GM18499 (cell line): ENCODE results near the gene FAM114A2.

Experiments
- ATAC-seq: cut with Tn5 transposase; IDR thresholded peaks from one replicate; pipeline ENCODE4 v1.9.1; 2021; ENCODE audit warnings: moderate number of reproducible peaks; ENCODE audit not compliant: insufficient read depth, unreplicated experiment

Gene FAM114A2

DNA sequence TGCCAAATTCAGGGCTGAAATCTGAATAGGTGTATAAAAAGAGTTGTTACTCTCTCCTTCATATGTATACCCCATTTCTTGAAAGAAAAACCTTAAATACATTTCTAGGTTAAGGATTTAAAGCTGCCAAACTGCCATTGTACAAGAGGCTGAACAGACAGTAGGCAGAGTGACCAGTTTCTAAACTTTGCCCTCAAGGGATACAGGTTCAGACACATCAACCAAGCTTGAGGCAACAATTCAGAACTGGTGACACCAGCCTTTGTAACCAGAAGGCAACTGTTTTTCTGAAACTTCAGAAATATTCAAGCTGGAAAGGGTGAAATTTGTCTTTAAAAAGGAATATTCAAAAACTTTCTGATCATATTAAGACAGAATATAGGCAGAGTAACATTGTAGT, 47.5 kb downstream of the FAM114A2 start:
- ATAC-seq: no peak

DNA sequence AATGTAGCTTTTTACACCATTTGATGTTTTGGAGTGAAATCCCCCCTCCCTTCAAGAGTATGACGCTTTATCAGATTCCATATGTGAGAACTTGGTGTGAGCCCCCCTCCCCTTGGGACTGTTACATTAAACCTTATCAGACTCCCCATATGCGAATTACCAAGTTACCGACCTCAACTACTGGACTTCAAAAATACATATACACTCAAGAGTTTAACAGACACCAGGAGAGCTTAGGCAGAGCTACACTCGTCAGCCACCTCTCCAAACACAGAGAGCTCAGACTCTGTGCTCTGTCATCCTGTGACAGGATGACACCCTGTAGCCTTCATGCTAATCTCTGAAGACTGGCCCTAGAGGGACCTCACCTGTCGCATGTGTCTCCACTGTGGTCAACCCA, 50.2 kb downstream of the FAM114A2 start:
- no peak for ATAC-seq

DNA sequence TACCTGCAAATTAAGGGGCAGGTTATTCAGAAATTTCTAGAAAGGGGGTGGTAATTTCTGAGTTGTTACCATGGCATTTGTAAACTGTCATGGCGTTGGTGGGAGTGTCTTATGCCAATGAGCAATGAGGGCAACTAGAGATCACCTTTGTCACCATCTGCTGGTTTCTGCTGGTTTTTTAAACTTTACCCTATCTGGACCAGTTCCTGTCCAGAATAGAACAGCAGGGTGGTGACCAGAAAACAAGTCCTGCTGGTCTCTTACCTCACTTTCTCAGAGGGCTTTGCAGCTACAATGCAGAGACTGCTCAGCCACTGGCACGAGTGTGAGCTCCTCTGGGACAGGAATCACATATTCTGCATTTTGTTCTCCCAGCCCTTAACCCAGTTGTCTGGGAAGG, 51.4 kb downstream of the FAM114A2 start:
- ATAC-seq: no peak

DNA sequence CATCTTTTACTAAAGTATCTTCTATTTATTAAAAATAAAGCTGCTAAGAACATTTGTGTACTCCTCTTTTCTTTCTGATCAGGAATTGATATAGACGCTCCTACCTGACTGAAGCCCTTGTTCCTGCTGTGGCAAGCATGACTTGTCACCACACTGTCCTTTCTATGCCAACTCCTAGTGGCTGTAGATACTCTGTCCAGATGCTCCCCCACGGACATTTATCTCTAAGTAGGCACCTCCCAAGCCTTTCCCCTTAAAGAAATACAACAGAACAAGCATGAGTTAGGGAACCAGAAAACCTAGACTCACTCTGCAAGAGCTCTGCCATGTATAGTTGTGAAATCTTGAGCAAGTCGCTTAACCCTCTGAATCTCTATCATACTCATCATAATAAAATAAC, 53.2 kb downstream of the FAM114A2 start:
- ATAC-seq: no peak

DNA sequence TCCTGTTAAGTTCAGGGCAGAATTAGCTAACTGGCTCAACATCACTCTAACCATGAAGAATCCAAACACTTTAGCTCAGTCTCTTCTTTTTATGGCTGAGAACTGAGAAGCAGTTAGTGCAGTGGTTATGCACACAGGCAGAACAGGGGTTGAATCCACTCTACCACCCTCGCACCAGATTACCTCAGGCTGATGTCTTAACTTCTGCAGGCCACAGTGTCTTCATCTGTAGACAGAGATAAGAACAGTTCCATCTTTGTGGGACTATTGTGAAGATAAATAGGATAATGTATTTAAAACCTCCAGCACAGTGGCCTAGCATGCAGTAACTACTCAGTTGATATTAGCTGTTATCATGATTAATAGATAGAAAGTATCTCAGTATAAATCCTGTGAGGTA, 54.8 kb downstream of the FAM114A2 start:
- no peak for ATAC-seq

DNA sequence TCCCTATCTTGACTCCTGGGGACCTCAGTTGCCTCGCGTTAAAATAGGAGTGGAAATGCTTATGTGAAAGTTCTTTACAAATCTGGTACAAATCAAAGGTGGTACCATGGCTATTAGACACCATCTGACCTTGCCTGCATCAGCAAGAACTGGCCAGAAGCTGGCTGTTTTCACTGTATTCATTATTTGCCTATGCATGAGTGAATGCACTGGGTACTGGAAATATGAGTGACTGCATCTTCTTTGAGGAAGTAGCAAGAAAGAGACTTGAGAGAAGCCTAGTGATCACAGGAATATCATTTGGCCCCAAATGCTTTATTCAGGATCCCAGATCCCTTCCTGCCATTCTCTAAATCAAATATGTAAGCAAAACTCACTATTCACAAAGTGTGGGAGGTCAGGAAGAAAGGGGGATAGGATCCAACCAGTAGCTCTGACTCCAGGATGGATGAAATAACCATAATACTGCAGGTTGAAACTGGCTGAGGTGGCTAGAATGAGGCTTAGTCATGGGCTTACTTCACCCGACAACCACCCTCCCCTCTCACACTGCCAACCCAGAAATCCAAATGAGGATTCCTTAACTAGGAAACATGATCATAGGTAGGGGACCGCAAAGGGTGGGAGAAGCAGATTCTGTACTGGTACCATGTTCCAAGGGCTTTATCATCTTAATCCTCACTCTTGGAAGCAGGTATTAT, 56.7 kb downstream of the FAM114A2 start:
- no peak for ATAC-seq

DNA sequence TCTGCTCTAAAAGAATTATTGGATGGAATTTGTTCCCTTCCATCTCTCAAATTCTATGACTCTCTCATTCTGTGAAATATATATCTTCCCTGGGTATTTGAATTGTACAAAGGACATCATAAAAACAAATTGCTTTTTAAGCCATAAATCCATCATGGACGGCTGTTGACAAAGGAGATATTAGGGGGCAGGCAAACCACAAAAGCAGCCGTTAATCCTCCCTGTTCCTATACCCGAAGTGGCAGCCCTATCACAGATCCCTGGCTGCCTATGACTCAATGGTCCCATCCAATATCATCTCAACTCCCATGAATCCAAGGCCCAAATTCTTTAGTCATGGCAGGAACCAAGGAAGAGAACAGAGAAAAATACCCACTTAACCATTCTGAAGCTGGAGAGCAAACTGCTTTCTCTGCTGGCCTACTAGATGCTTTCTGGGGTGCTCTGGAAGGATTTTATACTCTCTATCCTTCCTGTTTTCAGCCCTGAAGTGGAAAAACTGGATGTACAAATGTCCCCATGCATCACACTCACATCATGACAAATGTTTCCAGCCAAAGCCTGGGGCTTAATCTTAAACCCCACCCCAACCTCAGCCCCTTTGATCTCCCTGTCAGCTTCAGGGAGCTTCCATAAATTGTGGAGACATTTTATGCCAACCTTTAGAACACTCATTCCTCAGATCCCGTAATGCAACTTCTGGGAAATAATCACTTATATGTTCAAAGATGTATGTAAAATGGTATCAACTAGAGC, 59.5 kb downstream of the FAM114A2 start:
- ATAC-seq: no peak

DNA sequence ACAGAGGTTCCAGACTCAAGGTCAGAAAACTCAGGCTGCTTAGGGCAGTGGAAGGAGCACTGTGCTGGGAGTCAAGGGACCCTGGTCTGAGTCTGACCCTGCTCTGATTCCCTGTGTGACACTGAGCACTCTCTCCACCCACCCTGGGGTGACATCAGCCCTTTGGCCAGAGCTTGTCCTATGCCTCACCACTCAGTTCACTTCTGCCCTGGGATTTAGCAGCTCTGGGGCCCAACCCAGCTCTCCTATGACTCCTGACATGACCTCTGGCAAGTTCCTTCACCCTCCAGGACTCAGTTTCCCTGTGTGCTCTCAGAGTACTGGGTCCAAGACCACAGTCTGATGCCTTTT, 63.9 kb downstream of the FAM114A2 start:
- ATAC-seq: no peak

DNA sequence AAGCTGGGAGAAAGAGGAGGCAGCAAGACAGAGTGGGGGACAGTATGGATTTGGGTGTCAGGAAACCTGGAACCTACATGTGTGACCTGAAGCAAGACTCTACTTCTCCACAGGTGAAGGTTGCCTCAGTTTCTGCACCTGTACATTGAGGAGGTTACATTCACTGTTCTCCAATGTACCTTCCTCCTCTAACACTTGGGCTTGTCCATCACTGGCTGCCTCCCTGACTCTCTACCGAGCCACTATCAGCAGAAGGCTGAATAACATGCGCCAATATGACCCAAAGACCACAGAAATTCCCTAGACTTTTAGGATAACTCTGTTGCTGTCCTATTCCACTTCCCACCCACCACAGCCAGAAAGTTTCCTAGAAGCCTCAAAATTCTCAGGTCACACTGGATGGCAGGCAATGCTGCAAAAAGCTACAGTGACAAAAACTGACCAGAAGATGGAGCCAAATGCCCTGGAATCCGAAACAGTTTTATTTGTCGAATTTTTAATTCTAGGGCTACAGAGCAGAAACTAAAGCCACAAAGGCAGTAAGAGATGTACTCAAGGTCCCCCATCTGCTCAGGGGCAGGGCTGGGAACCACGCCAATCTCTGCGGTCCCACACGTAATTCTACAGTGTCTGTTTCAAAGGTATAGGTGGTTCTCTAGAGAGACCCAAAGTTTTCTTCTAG, 64.4 kb downstream of the FAM114A2 start:
- ATAC-seq: no peak

DNA sequence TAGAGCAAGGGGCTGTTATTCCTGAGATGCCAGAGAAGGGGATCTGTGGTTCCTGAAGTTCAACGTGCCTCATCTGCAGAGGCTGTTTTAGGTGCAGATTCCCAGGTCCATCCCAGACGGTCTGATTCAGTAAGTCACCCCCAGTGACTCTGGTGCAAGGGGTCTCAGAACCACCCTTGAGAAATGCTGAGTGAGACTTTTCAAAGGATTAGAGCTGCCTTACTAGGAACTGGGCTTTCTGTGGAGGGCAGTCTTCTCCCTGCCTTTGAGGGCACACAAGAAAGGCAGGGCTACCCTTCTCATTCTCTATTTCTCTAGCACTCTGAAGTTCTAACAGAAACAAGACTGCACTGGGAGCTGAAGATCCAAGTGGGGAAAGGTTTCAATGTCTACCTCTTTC, 66.5 kb downstream of the FAM114A2 start:
- no peak for ATAC-seq

DNA sequence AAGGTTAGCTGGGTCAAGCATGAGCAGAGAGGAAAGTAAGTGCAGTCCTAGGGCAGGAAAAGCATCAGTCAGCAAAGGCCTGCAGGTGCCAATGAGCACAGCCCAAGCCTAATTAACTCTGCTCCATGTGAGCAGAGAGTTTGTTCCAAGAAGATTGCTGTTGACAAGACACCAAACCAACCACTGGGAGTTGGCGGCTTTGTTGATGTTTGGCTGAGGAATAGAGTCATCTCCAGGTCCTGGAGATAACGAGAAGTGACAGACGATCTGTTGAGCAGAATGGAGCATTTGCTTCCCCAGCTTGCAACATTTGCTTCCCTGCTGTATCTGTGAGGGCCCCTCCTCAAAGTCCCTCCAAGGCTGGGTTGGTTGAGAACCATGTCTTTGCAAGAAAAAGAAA, 68.2 kb downstream of the FAM114A2 start:
- no peak for ATAC-seq

DNA sequence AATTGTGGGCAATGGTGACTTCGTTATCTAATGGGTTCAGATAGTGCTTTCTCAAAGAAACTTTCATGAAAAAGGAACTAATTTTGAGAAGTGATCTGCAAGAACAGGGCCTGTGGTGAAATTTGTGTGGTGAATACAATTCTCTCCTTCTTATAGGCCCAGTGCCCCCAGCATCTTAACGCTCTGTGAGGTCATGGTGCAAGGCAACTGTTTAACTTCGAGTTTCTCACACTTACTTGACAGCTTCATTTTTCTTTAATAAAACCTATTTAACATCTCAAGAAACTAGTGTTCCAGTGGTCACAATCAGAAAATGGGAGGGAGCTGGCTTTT, 69.2 kb downstream of the FAM114A2 start:
- no peak for ATAC-seq

DNA sequence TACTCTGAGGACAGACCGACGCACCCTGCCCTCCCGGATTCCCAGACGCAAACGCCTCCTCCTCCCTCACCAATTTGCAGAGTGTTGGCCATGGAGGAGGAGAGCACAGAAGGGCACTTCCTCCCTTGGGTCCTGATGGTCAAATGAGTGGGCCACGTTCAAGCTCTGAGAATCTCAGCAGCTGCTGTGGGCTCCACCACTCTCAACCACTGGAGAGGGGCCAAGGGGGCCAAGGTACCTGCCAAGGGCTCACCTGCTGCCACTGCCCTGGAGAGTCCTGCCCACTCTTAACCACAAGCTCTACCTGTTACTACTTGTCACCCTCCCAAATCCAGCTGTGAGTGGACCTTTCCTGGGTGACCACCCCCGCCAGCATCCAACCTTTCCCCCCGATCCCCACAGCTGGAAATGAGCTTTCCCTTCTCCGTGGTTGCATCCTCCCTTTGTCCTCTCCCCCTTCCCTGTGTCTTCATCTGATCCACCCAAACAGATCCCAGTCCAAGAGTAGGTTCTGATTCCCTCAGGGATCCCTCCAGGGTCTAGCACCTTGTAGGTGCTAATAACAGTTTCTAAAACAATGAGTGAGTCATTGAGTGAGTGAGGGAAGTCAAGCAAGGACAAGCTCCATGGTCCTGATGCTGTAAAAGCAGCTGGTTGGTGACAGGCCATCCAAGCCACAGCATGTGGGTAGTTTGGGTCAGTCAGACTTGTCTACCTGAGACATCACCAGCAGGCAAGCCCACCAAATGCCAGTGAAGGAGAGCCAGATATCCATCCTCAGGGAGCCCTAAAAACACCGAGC, 69.7 kb downstream of the FAM114A2 start:
- no peak for ATAC-seq

DNA sequence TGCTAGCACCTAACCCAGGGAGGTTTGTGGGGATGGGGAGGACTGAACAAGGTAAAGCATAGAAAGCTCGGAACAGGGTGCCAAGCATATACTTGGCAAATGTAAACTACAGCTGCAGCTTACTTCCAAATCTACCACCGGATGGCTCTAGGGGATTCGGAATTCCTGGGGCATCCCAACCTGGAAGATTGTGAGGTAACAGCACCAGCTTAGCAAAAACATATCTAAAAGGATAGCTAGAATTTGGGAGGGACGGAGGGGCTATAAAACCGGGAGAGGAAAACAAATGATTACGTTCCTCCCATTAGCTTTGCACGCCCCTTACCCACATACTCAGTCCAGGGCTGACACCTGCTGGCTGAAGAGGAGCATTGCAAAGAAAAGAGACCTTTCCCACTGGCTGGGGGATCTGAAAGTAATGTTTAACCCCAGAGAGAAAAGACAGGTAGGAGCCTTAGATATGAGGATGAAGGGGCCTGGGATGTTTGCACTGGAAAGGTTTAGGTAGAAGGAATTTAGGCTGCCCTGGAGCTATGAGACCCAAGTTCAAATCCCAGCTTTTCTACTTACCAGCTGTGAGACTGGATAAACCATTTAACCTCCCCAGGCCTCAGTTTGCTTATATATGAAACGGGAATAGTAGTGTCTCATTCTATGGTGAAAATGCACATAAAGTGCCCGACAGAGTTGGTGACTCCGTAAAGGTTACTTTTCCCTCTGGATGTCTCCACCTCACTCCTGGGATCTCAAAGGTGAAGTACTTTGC, 73.6 kb downstream of the FAM114A2 start:
- ATAC-seq: no peak

DNA sequence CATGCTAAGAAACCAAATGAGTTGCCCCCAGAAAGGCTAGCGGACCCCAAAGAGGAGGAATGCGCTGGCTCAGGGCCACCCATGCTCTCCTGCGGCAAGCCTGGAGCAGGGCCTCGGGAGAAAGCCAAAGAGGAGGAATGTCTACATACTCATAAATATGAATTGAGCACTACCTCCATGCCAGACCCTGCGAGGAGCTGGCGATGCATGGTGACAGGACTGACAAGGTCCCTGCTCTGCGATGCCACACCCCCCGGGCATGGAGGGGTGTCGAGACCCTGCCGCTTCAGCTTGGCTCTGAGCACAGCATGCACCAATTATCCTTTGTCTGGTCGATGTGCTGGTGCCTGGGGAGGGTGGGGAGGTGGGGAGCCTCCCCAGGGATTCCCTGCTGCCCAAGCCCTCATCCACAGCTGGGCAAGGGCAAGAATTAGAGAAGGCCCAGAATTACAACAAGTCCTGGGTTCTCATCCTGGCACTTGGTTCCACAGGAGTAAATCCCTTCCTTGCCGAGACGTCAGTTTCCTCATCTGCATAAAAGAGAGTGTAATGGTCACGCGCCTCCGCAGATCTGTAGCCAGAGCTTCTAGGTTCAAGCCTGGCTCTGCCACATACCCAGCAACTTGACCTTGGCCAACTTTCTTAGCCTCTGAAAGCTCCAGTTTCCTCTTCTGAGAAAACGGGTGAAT, 74.4 kb downstream of the FAM114A2 start:
- no peak for ATAC-seq

DNA sequence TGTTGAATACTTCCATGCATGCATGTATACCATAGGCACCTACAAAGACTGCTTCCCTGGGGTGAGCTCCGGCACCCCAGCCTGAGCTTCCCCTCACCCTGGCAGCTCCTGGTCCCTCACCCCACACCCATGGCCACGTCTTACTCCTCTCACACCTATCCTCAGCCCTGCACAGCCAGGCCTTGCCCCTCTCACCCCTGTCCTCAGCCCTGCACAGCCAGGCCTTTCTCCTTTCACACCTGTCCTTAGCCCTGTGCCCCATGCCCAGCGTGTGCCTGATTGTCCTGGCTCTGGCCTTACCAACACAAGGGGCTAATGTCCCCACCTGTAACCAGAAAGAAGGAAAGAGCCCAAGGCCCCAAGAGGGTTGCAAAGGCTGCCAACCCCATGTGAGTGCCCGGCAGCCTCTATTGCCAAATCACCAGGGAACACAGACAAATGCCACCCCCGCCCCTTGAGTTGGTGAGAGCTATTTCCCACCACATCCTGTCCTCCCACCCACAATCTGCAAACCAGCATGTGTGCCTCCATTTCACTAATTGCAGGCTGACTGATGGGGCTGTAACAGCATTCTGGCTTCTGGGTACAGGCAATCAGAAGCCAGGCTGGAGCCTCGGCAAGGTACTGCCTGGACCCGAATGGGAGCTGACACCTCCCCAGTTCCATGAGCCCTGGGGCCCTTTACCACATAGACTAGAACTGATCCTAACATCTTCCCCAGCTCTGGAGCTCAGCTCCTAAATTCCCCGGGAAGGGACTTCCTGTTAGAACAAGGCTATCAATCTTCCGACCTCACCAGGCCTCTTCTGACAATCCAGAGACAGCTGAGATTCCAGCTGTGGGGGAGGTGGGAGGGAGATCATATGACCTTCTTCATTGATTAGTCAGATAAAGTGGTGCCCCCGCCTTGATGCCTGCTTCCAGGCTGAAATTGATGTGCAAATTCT, 78.2 kb downstream of the FAM114A2 start:
- ATAC-seq: no peak

DNA sequence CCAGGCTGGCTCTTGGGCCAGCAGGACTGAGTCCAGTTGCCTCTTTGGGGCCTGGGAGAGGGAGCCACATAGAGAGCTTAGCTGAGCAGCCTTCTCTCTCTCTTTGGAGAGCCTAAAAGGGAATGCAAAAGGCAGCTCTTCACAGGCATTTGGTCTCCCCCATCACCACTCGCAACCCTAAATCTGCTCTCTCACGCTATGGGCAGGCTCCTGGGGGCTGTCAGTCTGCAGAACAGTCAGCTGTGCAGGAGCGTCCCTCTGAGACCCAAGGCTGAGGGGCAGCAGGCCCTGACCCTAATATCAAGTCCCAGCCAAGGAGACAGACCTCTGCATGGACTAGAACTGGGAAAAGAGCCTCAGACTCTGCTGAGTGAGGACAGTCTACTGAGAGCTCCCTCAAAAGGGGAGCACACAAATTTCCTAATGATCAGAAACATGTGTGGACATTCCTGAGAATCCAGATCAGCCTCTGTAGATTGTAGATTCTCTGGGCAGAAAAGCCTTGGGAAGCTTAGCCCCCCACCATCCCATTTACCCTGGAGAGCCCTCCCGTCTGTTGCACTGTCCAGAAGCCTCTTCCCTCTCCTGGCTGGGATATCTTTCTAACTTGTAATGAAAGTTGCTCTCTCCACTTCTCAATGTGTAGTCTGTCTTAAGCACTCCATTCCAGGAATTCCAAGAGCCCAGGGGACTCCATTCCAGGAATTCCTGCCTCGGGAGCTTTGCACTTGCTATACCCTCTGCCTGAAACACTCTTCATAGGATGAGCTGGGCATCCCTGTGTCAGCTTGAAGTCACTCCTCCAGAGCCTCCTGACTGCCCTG, 79.4 kb downstream of the FAM114A2 start:
- no peak for ATAC-seq

DNA sequence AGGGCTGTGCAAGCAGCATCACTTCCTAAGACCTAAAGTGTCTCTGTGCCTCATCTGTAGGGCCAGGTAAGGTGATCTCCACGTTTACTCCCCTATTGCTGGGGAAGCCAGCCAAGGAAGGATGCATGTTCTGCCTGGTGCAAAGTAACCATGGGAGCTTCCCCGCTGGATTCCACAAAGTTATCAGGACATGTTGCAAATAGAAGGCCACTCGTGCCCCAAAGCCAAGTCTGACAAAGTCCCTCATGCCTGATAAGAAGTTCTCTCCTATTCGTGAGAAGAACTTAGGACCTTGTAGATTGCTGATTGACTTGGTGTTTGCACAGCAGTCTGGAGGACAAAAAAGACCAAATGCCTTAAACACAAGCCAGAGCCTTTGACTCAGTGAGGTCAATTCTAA, 81.5 kb downstream of the FAM114A2 start:
- ATAC-seq: no peak
